H9 (cell line): ENCODE measurements around the gene PHAF1. TPM values are rescaled to one million over a fixed set of nuclear protein-coding genes. Genes with fewer than 3 reads are reported as not detected.

Source experiments
- DNase-seq: peaks from one replicate; pipeline ENCODE4 v3.0.0-alpha.2; 2017
- H2AFZ ChIP-seq: one replicate; pipeline ENCODE4 v1.6.1; 2013; ENCODE audit warnings: mild to moderate bottlenecking, low read length, control low read depth, moderate library complexity
- H2AK5ac ChIP-seq: 2 replicates; pipeline ENCODE4 v1.6.1; 2013; ENCODE audit warnings: low read length, control low read depth, mixed read lengths; ENCODE audit not compliant: insufficient read length
- H2BK120ac ChIP-seq: one replicate; pipeline ENCODE4 v1.6.1; 2013; ENCODE audit warnings: low read depth, mild to moderate bottlenecking, low read length, control low read depth, inconsistent platforms; ENCODE audit not compliant: poor library complexity, severe bottlenecking
- H2BK12ac ChIP-seq: 2 replicates; pipeline ENCODE4 v1.6.1; 2013; ENCODE audit warnings: low read length, control low read depth, mixed read lengths, low read depth; ENCODE audit not compliant: insufficient read length
- H2BK15ac ChIP-seq: 2 replicates; pipeline ENCODE4 v1.6.1; 2013; ENCODE audit warnings: low read depth, low read length, control low read depth
- H2BK20ac ChIP-seq: one replicate; pipeline ENCODE4 v1.6.1; 2013; ENCODE audit warnings: low read depth, mild to moderate bottlenecking, low read length, control low read depth, inconsistent platforms; ENCODE audit not compliant: poor library complexity, severe bottlenecking
- H2BK5ac ChIP-seq: 2 replicates; pipeline ENCODE4 v1.6.1; 2013; ENCODE audit warnings: low read length, control low read depth, mixed read lengths; ENCODE audit not compliant: insufficient read length
- H3K14ac ChIP-seq: 2 replicates; pipeline ENCODE4 v1.6.1; 2013; ENCODE audit warnings: low read length, control low read depth; ENCODE audit not compliant: insufficient read depth
- H3K18ac ChIP-seq: 2 replicates; pipeline ENCODE4 v1.6.1; 2013; ENCODE audit warnings: low read depth, mild to moderate bottlenecking, mixed read lengths, low read length, control low read depth; ENCODE audit not compliant: insufficient read length
- H3K23ac ChIP-seq: 2 replicates; pipeline ENCODE4 v1.6.1; 2013; ENCODE audit warnings: low read length, control low read depth, mixed read lengths, low read depth; ENCODE audit not compliant: insufficient read length
- H3K23me2 ChIP-seq: 2 replicates; pipeline ENCODE4 v1.6.1; 2013; ENCODE audit warnings: low read depth, mild to moderate bottlenecking, mixed read lengths, low read length, control low read depth; ENCODE audit not compliant: insufficient read length, poor library complexity, severe bottlenecking
- H3K27ac ChIP-seq: 2 replicates; pipeline ENCODE4 v1.5.1; 2013; ENCODE audit warnings: low read length, control low read depth, mixed read lengths, low read depth; ENCODE audit not compliant: insufficient read length
- H3K27me3 ChIP-seq: 2 replicates; pipeline ENCODE4 v1.6.1; 2013; ENCODE audit warnings: low read length, control low read depth, inconsistent platforms; ENCODE audit not compliant: insufficient read depth
- H3K4ac ChIP-seq: 2 replicates; pipeline ENCODE4 v1.6.1; 2013; ENCODE audit warnings: low read depth, mild to moderate bottlenecking, control low read depth, inconsistent platforms, low read length, moderate library complexity
- H3K4me1 ChIP-seq: 2 replicates; pipeline ENCODE4 v1.6.1; 2013; ENCODE audit warnings: low read length, control low read depth, inconsistent platforms; ENCODE audit not compliant: insufficient read depth
- H3K4me2 ChIP-seq: 2 replicates; pipeline ENCODE4 v1.6.1; 2013; ENCODE audit warnings: low read length, control low read depth, mixed read lengths; ENCODE audit not compliant: insufficient read length, insufficient read depth
- H3K56ac ChIP-seq: 2 replicates; pipeline ENCODE4 v1.6.1; 2013; ENCODE audit warnings: low read depth, mild to moderate bottlenecking, mixed read lengths, low read length, control low read depth; ENCODE audit not compliant: insufficient read length
- H3K79me1 ChIP-seq: 2 replicates; pipeline ENCODE4 v1.6.1; 2013; ENCODE audit warnings: low read depth, mild to moderate bottlenecking, moderate library complexity, low read length, control low read depth, inconsistent platforms; ENCODE audit not compliant: insufficient read depth, poor library complexity, severe bottlenecking
- H3K79me2 ChIP-seq: 2 replicates; pipeline ENCODE4 v1.6.1; 2013; ENCODE audit warnings: low read length, control low read depth, inconsistent platforms; ENCODE audit not compliant: insufficient read depth
- H3K9ac ChIP-seq: 2 replicates; pipeline ENCODE4 v1.6.1; 2013; ENCODE audit warnings: low read length, control low read depth, mixed read lengths; ENCODE audit not compliant: insufficient read length; ENCODE audit errors: extremely low read depth
- H3K9me3 ChIP-seq: one replicate; pipeline ENCODE4 v1.6.1; 2013; ENCODE audit warnings: low read depth, low read length, inconsistent platforms; ENCODE audit not compliant: control insufficient read depth
- H3T11ph ChIP-seq: one replicate; pipeline ENCODE4 v1.6.1; 2013; ENCODE audit warnings: mild to moderate bottlenecking, low read length, control low read depth, inconsistent platforms
- H4K20me1 ChIP-seq: one replicate; pipeline ENCODE4 v1.6.1; 2013; ENCODE audit not compliant: control insufficient read depth, insufficient read length, insufficient read depth
- H4K5ac ChIP-seq: 2 replicates; pipeline ENCODE4 v1.6.1; 2013; ENCODE audit warnings: low read depth, mild to moderate bottlenecking, mixed read lengths, low read length, control low read depth; ENCODE audit not compliant: insufficient read length
- H4K8ac ChIP-seq: replicated peaks from 2 replicates; pipeline ENCODE4 v1.6.1; 2013; ENCODE audit warnings: low read length, control low read depth, mixed read lengths, low read depth; ENCODE audit not compliant: insufficient read length
- H4K91ac ChIP-seq: 2 replicates; pipeline ENCODE4 v1.6.1; 2013; ENCODE audit warnings: low read depth, mild to moderate bottlenecking, moderate library complexity, mixed read lengths, low read length, control low read depth; ENCODE audit not compliant: insufficient read length
- H3K27ac Mint-ChIP-seq, 3 experiments: 2 replicates in 2 of 3; 3 replicates in 1 of 3; pipeline ENCODE4 v1.8.0; 2020 to 2021; ENCODE audit warnings: mixed read lengths in 3 of 3, mild to moderate bottlenecking in 1 of 3, moderate library complexity in 1 of 3
- H3K27me3 Mint-ChIP-seq: 2 replicates; pipeline ENCODE4 v1.8.0; 2021; ENCODE audit warnings: low read depth, mild to moderate bottlenecking, moderate library complexity, mixed read lengths
- H3K36me3 Mint-ChIP-seq, 3 experiments: 2 replicates in 2 of 3; 3 replicates in 1 of 3; pipeline ENCODE4 v1.8.0; 2020 to 2021; ENCODE audit warnings: low read depth in 3 of 3, mixed read lengths in 3 of 3; ENCODE audit not compliant: insufficient read depth in 1 of 3
- H3K4me1 Mint-ChIP-seq, 2 experiments: 2 replicates each; pipeline ENCODE4 v1.8.0; 2020; ENCODE audit warnings: mixed read lengths in 2 of 2
- H3K4me3 Mint-ChIP-seq, 2 experiments: 2 replicates in 1 of 2; 3 replicates in 1 of 2; pipeline ENCODE4 v1.8.0; 2020 to 2021; ENCODE audit warnings: mild to moderate bottlenecking in 2 of 2, mixed read lengths in 2 of 2, moderate library complexity in 1 of 2
- H3K9me3 Mint-ChIP-seq, 2 experiments: 2 replicates in 1 of 2; 3 replicates in 1 of 2; pipeline ENCODE4 v1.8.0; 2020; ENCODE audit warnings: mild to moderate bottlenecking in 2 of 2, mixed read lengths in 2 of 2, moderate library complexity in 1 of 2
- CTCF ChIP-seq: fragments of 200-600 bp; sonication (generic); conservative IDR thresholded peaks from 3 replicates; pipeline ENCODE4 v1.8.0; 2021; ENCODE audit warnings: antibody characterized with exemption, mild to moderate bottlenecking
- WGBS: extraction: QIAGEN DNeasy Blood & Tissue Kit; methylation state at CpG from one replicate; pipeline ENCODE4 v1.1.7; 2013; ENCODE audit warnings: missing lambda C conversion rate, low lambda C conversion rate, mixed read lengths; ENCODE audit not compliant: insufficient read length; ENCODE audit errors: extremely low coverage; 5-methylcytosine and 5-hydroxymethylcytosine counted together
- total RNA-seq: library from RNA; stranded (reverse); gene quantifications from 2 replicates; pipeline ENCODE4 v1.2.1, GENCODE V29; 2021

The PHAF1 gene
- total RNA-seq, 1 experiment from 2014 or later: 18.8 TPM

GRCh38 chr16:67195676-67196075 lies 85.9 kb downstream of the PHAF1 start:
- H3K9ac ChIP-seq: no peak overlapping the region

More at GRCh38 chr16:67195676-67196075, 85.9 kb downstream of the PHAF1 start:
- Histone ChIP-seq H3T11ph (no peak overlapping the region), H3K56ac (no peak overlapping the region), H3K4me1 (no peaks in the 10 kb centered on the region), H4K8ac (no peak overlapping the region), H2BK5ac (no peak overlapping the region), H3K79me1 (peaks cover 13% of the 10 kb centered on the region), H3K4ac (no peak overlapping the region), H3K4me2 (no peak overlapping the region), H2BK120ac (no peak overlapping the region), H3K79me2 (peaks cover 13% of the 10 kb centered on the region; the same call in 1 of the 2 replicates), H3K27ac (no peak overlapping the region), H3K27me3 (no peaks in the 10 kb centered on the region; the same call in 1 of the 2 replicates), H3K14ac (no peak overlapping the region), H4K5ac (no peak overlapping the region), H2AK5ac (no peak overlapping the region), H3K23me2 (peaks cover 8% of the 10 kb centered on the region), H2BK15ac (no peak overlapping the region), H4K91ac (no peak overlapping the region), H3K23ac (no peak overlapping the region), H2BK12ac (no peak overlapping the region), H3K18ac (no peak overlapping the region), H2AFZ (no peak overlapping the region), H2BK20ac (no peak overlapping the region), H3K9me3 (no peaks in the 10 kb centered on the region), H4K20me1 (no peaks in the 10 kb centered on the region)
- no CpG with 5 or more reads among the region's 5 CpGs for WGBS
- TF ChIP-seq CTCF: no peak
- H3K4me1 Mint-ChIP-seq: peaks cover 22 to 34% of the 10 kb centered on the region in 2 experiments
- no peak for DNase-seq
- no peak overlapping the region for H3K27ac Mint-ChIP-seq
- H3K9me3 Mint-ChIP-seq: no peaks in the 10 kb centered on the region; a peak in 1 of 5 replicates
- H3K4me3 Mint-ChIP-seq: no peak overlapping the region
- 0 out of 2 replicates have a peak, but pooled peaks cover 2% of the 10 kb centered on the region for H3K27me3 Mint-ChIP-seq
- peaks cover 40 to 64% (median 54%) of the 10 kb centered on the region in 3 experiments for H3K36me3 Mint-ChIP-seq
